AG04449 (cell line): ENCODE data around the gene ARHGAP8.

ENCODE experiments used
- CTCF ChIA-PET: fragments of 350-600 bp; formaldehyde crosslinking; extraction: SDS; loops from one replicate; lab custom pipeline; 2021; ENCODE audit warnings: antibody characterized with exemption; lab: Yijun Ruan, JAX
- POLR2A ChIA-PET: fragments of 400-600, 350-600 bp; formaldehyde crosslinking; extraction: SDS; loops from one replicate; lab custom pipeline; 2020; ENCODE audit warnings: antibody characterized with exemption, inconsistent platforms; lab: Yijun Ruan, JAX
- DNase-seq: peaks from one replicate; pipeline ENCODE4 v3.0.0-alpha.2; 2010; ENCODE audit warnings: low read depth, low spot score
- H3K4me3 ChIP-seq: 2 replicates; pipeline ENCODE4 v1.5.1; 2011; ENCODE audit warnings: low read depth, mild to moderate bottlenecking, control low read depth, low read length
- TF ChIP-seq, protein P1 (sequence below): IDR thresholded peaks from one replicate; pipeline ENCODE4 v1.5.1; 2011; ENCODE audit warnings: mild to moderate bottlenecking, moderate library complexity, low read length, control low read depth, inconsistent platforms; ENCODE audit not compliant: insufficient read depth; ENCODE audit errors: missing control alignments

ARHGAP8 gene

DNA sequence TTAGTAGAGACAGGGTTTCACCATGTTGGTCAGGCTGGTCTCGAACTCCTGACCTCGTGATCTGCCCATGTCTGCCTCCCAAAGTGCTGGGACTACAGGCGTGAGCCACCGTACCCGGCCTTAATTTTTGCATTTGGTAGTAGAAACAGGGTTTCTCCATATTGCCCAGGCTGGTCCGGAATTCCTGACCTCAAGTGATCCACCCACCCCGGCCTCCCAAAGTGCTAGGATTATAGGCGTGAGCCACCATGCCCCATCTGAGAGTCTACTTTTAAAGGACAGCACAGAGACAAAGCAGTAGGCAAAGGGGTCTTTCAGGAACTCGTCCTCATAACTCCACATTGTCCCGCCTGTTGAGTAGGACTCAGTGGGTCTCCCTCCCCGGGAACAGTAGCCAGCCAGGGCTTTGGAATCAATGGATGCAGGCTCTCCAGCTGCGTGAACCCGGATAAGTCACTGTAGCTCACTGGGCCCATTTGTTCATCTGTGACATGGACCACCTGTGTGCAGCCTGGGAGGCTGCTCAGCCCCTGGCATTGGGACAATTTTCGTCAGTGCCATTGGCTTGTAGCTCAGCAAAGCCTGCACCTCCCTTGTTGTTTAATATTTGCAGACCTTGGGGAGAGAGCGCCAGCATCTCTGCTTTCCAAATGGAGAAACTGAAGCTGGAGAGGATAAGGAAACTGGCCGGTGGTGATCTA lies 86.1 kb downstream of the ARHGAP8 start:
- TF ChIP-seq, protein P1, sequence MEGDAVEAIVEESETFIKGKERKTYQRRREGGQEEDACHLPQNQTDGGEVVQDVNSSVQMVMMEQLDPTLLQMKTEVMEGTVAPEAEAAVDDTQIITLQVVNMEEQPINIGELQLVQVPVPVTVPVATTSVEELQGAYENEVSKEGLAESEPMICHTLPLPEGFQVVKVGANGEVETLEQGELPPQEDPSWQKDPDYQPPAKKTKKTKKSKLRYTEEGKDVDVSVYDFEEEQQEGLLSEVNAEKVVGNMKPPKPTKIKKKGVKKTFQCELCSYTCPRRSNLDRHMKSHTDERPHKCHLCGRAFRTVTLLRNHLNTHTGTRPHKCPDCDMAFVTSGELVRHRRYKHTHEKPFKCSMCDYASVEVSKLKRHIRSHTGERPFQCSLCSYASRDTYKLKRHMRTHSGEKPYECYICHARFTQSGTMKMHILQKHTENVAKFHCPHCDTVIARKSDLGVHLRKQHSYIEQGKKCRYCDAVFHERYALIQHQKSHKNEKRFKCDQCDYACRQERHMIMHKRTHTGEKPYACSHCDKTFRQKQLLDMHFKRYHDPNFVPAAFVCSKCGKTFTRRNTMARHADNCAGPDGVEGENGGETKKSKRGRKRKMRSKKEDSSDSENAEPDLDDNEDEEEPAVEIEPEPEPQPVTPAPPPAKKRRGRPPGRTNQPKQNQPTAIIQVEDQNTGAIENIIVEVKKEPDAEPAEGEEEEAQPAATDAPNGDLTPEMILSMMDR = no peak
- ChIA-PET CTCF (no interaction called here), POLR2A (no interaction called here)
- DNase-seq = no peak
- H3K4me3 ChIP-seq = no peak overlapping the region

DNA sequence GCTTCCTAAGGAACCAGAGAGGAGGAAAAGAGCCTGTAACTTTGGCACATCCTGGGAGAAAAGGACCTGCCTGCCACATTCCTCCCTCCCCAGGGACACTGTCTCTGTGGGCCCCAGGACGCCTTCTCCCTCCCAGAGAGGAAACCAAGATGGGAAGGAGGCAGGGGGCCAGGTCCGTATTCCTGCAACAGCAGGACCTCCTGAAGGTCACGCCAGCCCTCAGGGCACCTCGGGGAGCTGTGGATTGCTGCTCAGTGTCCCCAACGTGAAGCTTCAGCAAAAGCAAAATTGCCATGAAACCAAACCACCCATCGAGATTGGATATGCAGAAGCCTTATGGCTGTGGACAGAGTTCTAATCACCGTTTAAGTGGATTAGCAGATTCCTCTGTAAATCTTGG lies 86.7 kb downstream of the ARHGAP8 start:
- ChIA-PET POLR2A (no interaction called here), CTCF (no interaction called here)
- H3K4me3 ChIP-seq = no peak overlapping the region
- TF ChIP-seq, protein P1 = no peak
- DNase-seq = no peak

DNA sequence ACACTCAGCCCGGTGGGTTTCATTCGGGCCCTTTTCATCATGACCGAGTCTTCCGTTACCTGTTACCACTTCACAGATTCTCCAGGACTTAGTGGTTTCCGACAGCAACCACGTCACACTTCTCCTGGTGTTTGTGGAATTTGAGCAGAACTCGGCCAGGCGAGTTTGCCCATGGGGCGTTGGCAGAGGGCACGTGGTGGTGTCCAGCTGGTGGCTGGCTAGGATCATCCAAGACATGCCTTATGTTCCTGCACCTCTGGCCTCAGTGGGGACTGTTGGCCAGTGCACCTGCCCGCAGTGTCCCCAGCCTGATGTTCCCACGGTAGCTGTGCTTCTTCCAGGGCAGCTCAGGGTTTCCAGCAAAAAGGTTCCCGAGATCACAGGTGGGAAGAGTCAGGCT lies 87.3 kb downstream of the ARHGAP8 start:
- no peak overlapping the region for H3K4me3 ChIP-seq
- DNase-seq = no peak
- ChIA-PET POLR2A (no interaction called here), CTCF (interaction anchor here (1.0 to 1.6 kb wide), 2 partner anchors 11 to 19 kb away, joined by 3 to 6 read pairs; no protein-coding TSS in a partner anchor)
- TF ChIP-seq, protein P1 = no peak

DNA sequence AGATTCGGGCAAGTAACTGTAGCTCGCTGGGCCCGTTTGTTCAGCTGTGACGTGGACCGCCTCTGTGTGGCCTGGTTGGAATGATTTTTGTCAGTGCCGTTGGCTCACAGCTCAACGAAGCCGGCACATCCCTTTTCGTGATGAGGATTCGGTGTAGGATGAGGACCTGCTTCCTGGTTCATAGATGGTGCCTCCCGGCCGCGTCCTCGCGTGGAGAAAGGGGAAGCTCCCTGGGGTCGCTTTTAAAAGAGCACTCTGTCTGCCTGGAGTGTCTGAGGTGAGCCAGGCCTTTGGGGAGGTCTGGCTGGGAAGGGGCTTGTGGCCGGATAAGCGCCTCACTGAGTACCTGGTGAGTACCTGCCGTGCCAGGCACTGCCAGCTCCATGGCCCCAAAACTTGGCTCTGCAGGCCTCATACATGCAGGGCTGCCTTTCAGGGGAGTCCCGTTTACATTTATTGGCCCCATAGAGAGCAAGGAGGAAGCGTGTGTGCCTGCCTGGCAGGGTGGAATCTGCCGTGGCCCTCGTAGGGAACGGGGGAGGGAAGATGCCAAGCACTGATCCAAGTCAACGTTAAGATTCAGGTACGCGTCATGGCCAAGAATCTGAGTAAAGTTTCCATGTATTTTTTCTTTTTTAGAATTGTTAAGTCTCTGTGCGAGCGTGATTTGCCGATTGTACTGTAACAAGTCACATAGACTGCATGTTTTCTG lies 88.4 kb downstream of the ARHGAP8 start:
- DNase-seq = no peak
- TF ChIP-seq, protein P1 = no peak
- ChIA-PET CTCF (interaction anchor here (1.0 to 1.6 kb wide), 2 partner anchors 12 to 20 kb away, joined by 3 to 6 read pairs; no protein-coding TSS in a partner anchor), POLR2A (no interaction called here)
- H3K4me3 ChIP-seq = no peak overlapping the region

DNA sequence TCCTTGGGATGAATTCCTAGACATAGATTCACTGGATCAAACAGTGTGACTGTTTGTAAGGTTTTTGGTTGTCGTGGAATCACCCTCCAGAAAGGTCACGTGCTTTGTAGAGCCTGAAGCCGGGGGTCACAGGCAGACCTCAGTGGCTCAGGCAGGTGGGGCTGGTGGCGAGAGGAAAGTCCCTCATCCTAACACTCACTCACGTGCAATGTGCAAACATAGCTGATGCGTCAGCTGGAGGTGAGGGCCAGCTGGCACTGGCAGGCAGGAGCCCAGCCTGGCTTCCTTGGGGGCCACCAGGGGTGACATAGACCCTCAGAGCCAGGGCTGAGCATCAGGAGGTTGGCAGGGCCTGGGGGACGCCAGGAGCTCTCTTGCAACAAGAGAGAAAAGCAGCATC lies 90.0 kb downstream of the ARHGAP8 start:
- no peak for DNase-seq
- TF ChIP-seq, protein P1 = no peak
- CTCF ChIA-PET = interaction anchor here (1.5 kb wide), 1 partner anchor 22 kb away, joined by 5 read pairs; no protein-coding TSS in a partner anchor
- H3K4me3 ChIP-seq = no peak overlapping the region
- POLR2A ChIA-PET = no interaction called here

DNA sequence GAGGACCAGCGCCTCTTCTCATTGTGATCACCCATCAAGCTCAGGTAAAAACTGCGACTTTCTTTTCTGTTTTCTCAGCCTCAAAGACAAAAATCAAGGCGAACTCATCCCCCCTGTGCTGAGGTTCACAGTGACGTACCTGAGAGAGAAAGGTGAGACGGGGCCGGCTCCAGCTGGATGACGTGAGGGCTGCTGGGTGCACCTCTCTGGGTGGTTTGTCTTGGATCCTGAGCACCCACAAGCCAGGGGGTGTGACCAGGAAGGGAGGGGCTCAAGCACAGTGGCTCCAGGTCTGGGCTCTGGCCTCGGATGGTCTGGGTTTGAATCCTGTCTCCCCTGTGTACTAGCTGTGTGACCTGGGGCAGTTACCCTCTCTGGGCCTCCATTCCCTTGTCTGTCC lies 92.8 kb downstream of the ARHGAP8 start:
- H3K4me3 ChIP-seq = no peak overlapping the region
- ChIA-PET CTCF (no interaction called here), POLR2A (no interaction called here)
- DNase-seq = no peak
- TF ChIP-seq, protein P1 = no peak
